HepG2 (cell line): ENCODE results near the gene RARA. TPM values are rescaled to one million over a fixed set of nuclear protein-coding genes. Genes with fewer than 3 reads are reported as not detected.

Experiments
- ARNT ChIP-seq: fragments of 450-650 bp; IDR thresholded peaks from 2 replicates; pipeline ENCODE4 v1.6.1; 2017
- HIVEP1 ChIP-seq: sonication (generic); formaldehyde crosslinking; IDR thresholded peaks from 2 replicates; pipeline ENCODE4 v1.4.0; 2020; ENCODE audit warnings: mild to moderate bottlenecking, missing genetic modification reagents
- ISX ChIP-seq: sonication (generic); formaldehyde crosslinking; conservative IDR thresholded peaks from 2 replicates; pipeline ENCODE4 v1.5.0; 2020; ENCODE audit warnings: missing genetic modification reagents
- NFE2L1 ChIP-seq: sonication (generic); formaldehyde crosslinking; IDR thresholded peaks from 2 replicates; pipeline ENCODE4 v1.4.0; 2020; ENCODE audit warnings: missing genetic modification reagents, mild to moderate bottlenecking, borderline replicate concordance
- PRMT3 ChIP-seq: sonication (generic); formaldehyde crosslinking; IDR thresholded peaks from 2 replicates; pipeline ENCODE4 v1.8.1; 2022; ENCODE audit warnings: low read depth, mild to moderate bottlenecking, moderate library complexity, missing genetic modification reagents, borderline replicate concordance
- RBM22 ChIP-seq: fragments of 200-400 bp; formaldehyde crosslinking; optimal IDR thresholded peaks from 2 replicates; pipeline ENCODE3; 2017; ENCODE audit warnings: mild to moderate bottlenecking, low read length, moderate library complexity
- RFX5 ChIP-seq: IDR thresholded peaks from 2 replicates; pipeline ENCODE4 v1.6.1; 2011; ENCODE audit warnings: low read depth, low read length, improper control_type of control experiment
- SETDB1 ChIP-seq: sonication (generic); formaldehyde crosslinking; IDR thresholded peaks from 2 replicates; pipeline ENCODE4 v1.5.1; 2020; ENCODE audit warnings: missing genetic modification reagents, mild to moderate bottlenecking, borderline replicate concordance
- SMYD3 ChIP-seq: sonication (generic); formaldehyde crosslinking; IDR thresholded peaks from 2 replicates; pipeline ENCODE4 v1.8.1; 2023; ENCODE audit warnings: mild to moderate bottlenecking, missing genetic modification reagents
- TMF1 ChIP-seq: sonication (generic); formaldehyde crosslinking; IDR thresholded peaks from 2 replicates; pipeline ENCODE4 v1.8.1; 2022; ENCODE audit warnings: low read depth, missing genetic modification reagents
- WIZ ChIP-seq: sonication (generic); formaldehyde crosslinking; IDR thresholded peaks from 2 replicates; pipeline ENCODE4 v1.5.1; 2020; ENCODE audit warnings: mild to moderate bottlenecking, missing genetic modification reagents
- ZFYVE20 ChIP-seq: sonication (generic); formaldehyde crosslinking; IDR thresholded peaks from 2 replicates; pipeline ENCODE4 v1.8.0; 2023; ENCODE audit warnings: low read depth, mild to moderate bottlenecking, moderate library complexity, missing genetic modification reagents, borderline replicate concordance
- ZNF263 ChIP-seq: sonication (generic); formaldehyde crosslinking; IDR thresholded peaks from 2 replicates; pipeline ENCODE4 v1.4.0; 2020; ENCODE audit warnings: missing genetic modification reagents
- ZNF3 ChIP-seq: IDR thresholded peaks from 2 replicates; pipeline ENCODE4 v1.7.0; 2017; ENCODE audit warnings: inconsistent platforms
- ZNF747 ChIP-seq: sonication (generic); formaldehyde crosslinking; IDR thresholded peaks from 2 replicates; pipeline ENCODE4 v1.8.1; 2023; ENCODE audit warnings: missing genetic modification reagents, mild to moderate bottlenecking, borderline replicate concordance
- ZNF766 ChIP-seq: sonication (generic); formaldehyde crosslinking; IDR thresholded peaks from 2 replicates; pipeline ENCODE4 v1.5.0; 2020; ENCODE audit warnings: missing genetic modification reagents, borderline replicate concordance
- ZNF850 ChIP-seq: sonication (generic); formaldehyde crosslinking; conservative IDR thresholded peaks from 2 replicates; pipeline ENCODE4 v1.9.0; 2021; ENCODE audit warnings: mild to moderate bottlenecking, missing genetic modification reagents
- polyA plus RNA-seq, 8 experiments: library from polyadenylated mRNA; depleted of rRNA in 3 of 8; stranded (reverse) in 7 of 8; unstranded in 1 of 8; fragments of >200 nt; fragmentation: Illumina TruSeq in 4 of 8; extraction: Trizol in 4 of 8; gene quantifications; 2 replicates each; pipeline versions ENCODE4 v1.2.1 to v1.2.3, GENCODE V29; 2011 to 2016; ENCODE audit warnings: low read depth in 4 of 8, missing spikeins in 1 of 8, mixed read lengths in 1 of 8; ENCODE audit not compliant: insufficient read depth in 1 of 8
- total RNA-seq, 5 experiments: library from RNA; depleted of rRNA; stranded (reverse); fragments of >200 nt; fragmentation: Illumina TruSeq; extraction: Trizol; gene quantifications; 2 replicates each; pipeline ENCODE4 v1.2.3, GENCODE V29; 2016; ENCODE audit warnings: low read depth in 1 of 5
- TF ChIP-seq, protein P1 (sequence below): IDR thresholded peaks from 2 replicates; pipeline ENCODE4 v1.6.1; 2018; ENCODE audit warnings: missing genetic modification reagents, mild to moderate bottlenecking, missing compliant biosample characterization
- TF ChIP-seq, protein P2 (sequence below): sonication (generic); formaldehyde crosslinking; IDR thresholded peaks from 2 replicates; pipeline ENCODE4 v1.8.0; 2022; ENCODE audit warnings: missing genetic modification reagents, mild to moderate bottlenecking, moderate library complexity, borderline replicate concordance
- TF ChIP-seq, protein P3 (sequence below): sonication (generic); formaldehyde crosslinking; IDR thresholded peaks from 2 replicates; pipeline ENCODE4 v1.4.0; 2020; ENCODE audit warnings: missing genetic modification reagents
- TF ChIP-seq, protein P4 (sequence below): IDR thresholded peaks from 2 replicates; pipeline ENCODE4 v1.4.0; 2020; ENCODE audit warnings: mild to moderate bottlenecking, missing genetic modification reagents

RARA gene
- total and polyA plus RNA-seq, 2 of the 13 experiments (the other 11 are each of a cell fraction or from before 2014, with no cell fraction given), result 6.4 to 8.6 TPM

DNA sequence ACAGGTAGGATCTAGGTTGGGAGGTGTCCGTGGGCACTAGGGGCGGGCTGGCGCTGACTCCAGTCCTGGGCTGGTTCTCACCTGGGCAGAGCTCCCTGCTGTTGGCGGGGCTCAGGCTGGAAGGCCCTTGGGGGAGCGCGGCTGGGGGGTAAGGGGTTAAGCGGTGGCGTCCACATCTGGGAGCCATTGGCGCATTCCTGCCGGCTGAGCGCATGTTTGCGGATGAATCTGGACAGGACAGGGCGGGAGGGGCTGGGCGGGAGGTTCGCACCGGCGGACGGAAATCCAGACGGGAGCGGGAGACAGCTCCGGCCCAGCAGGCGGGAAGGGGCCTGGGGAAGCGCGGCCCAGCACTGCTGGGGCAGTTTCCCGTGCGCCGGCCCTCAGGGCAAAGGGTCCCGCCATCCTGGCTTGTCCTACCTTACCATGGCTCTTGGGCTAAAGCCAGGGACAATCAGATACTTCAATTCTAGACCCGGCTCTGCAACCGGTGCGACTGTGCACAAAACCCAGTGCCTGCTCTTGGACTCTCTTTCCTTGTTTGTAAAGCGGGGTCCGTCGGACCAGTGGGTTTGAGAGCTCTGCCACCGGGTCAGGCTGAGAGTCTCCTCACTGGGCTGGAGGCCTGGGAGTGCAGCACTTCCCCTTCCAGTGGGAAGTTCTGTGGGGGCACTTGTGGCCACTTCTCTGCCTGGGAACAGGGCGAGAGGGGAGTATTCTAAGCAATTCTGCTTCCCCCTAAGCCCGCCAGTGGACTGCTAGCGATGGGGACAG, 7.8 kb downstream of the RARA start (continued):
- TF ChIP-seq WIZ (CRISPR knock-in tag) (no peak), ZNF263 (CRISPR knock-in tag) (peak; percentile 56; the same call in 1 of the 2 replicates), RFX5 (no peak), ISX (0 out of 2 replicates have a peak, but pooled peaks have one; percentile 54), SETDB1 (CRISPR knock-in tag) (no peak), NFE2L1 (CRISPR knock-in tag) (no peak), ZNF850 (CRISPR knock-in tag) (no peak), RBM22 (no peak), ZFYVE20 (CRISPR knock-in tag) (0 out of 2 replicates have a peak, but pooled peaks have one; percentile 39), ZNF766 (CRISPR knock-in tag) (no peak), SMYD3 (CRISPR knock-in tag) (no peak), TMF1 (CRISPR knock-in tag) (no peak), ARNT (no peak), ZNF747 (peak; percentile 77), ZNF3 (CRISPR knock-in tag) (no peak), PRMT3 (CRISPR knock-in tag) (no peak), HIVEP1 (peak; percentile 36; the same call in 1 of the 2 replicates)
- TF ChIP-seq, protein P1, sequence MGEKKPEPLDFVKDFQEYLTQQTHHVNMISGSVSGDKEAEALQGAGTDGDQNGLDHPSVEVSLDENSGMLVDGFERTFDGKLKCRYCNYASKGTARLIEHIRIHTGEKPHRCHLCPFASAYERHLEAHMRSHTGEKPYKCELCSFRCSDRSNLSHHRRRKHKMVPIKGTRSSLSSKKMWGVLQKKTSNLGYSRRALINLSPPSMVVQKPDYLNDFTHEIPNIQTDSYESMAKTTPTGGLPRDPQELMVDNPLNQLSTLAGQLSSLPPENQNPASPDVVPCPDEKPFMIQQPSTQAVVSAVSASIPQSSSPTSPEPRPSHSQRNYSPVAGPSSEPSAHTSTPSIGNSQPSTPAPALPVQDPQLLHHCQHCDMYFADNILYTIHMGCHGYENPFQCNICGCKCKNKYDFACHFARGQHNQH (CRISPR knock-in tag), result peak; percentile 46; the same call in 1 of the 2 replicates
- TF ChIP-seq, protein P2, sequence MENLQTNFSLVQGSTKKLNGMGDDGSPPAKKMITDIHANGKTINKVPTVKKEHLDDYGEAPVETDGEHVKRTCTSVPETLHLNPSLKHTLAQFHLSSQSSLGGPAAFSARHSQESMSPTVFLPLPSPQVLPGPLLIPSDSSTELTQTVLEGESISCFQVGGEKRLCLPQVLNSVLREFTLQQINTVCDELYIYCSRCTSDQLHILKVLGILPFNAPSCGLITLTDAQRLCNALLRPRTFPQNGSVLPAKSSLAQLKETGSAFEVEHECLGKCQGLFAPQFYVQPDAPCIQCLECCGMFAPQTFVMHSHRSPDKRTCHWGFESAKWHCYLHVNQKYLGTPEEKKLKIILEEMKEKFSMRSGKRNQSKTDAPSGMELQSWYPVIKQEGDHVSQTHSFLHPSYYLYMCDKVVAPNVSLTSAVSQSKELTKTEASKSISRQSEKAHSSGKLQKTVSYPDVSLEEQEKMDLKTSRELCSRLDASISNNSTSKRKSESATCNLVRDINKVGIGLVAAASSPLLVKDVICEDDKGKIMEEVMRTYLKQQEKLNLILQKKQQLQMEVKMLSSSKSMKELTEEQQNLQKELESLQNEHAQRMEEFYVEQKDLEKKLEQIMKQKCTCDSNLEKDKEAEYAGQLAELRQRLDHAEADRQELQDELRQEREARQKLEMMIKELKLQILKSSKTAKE (CRISPR knock-in tag), result no peak
- TF ChIP-seq, protein P3, sequence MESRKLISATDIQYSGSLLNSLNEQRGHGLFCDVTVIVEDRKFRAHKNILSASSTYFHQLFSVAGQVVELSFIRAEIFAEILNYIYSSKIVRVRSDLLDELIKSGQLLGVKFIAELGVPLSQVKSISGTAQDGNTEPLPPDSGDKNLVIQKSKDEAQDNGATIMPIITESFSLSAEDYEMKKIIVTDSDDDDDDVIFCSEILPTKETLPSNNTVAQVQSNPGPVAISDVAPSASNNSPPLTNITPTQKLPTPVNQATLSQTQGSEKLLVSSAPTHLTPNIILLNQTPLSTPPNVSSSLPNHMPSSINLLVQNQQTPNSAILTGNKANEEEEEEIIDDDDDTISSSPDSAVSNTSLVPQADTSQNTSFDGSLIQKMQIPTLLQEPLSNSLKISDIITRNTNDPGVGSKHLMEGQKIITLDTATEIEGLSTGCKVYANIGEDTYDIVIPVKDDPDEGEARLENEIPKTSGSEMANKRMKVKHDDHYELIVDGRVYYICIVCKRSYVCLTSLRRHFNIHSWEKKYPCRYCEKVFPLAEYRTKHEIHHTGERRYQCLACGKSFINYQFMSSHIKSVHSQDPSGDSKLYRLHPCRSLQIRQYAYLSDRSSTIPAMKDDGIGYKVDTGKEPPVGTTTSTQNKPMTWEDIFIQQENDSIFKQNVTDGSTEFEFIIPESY (CRISPR knock-in tag), result no peak
- TF ChIP-seq, protein P4, sequence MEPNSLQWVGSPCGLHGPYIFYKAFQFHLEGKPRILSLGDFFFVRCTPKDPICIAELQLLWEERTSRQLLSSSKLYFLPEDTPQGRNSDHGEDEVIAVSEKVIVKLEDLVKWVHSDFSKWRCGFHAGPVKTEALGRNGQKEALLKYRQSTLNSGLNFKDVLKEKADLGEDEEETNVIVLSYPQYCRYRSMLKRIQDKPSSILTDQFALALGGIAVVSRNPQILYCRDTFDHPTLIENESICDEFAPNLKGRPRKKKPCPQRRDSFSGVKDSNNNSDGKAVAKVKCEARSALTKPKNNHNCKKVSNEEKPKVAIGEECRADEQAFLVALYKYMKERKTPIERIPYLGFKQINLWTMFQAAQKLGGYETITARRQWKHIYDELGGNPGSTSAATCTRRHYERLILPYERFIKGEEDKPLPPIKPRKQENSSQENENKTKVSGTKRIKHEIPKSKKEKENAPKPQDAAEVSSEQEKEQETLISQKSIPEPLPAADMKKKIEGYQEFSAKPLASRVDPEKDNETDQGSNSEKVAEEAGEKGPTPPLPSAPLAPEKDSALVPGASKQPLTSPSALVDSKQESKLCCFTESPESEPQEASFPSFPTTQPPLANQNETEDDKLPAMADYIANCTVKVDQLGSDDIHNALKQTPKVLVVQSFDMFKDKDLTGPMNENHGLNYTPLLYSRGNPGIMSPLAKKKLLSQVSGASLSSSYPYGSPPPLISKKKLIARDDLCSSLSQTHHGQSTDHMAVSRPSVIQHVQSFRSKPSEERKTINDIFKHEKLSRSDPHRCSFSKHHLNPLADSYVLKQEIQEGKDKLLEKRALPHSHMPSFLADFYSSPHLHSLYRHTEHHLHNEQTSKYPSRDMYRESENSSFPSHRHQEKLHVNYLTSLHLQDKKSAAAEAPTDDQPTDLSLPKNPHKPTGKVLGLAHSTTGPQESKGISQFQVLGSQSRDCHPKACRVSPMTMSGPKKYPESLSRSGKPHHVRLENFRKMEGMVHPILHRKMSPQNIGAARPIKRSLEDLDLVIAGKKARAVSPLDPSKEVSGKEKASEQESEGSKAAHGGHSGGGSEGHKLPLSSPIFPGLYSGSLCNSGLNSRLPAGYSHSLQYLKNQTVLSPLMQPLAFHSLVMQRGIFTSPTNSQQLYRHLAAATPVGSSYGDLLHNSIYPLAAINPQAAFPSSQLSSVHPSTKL (CRISPR knock-in tag), result peak; percentile 42; the same call in 1 of the 2 replicates
